Endodermal cell (in vitro differentiated cells): ENCODE measurements around the gene BRME1. TPM values are rescaled to one million over a fixed set of nuclear protein-coding genes. Genes with fewer than 3 reads are reported as not detected.

Experiments used
- DNase-seq: peaks from one replicate; pipeline ENCODE4 v3.0.0-alpha.2; 2017
- H3K27ac ChIP-seq: 2 replicates; pipeline ENCODE4 v1.5.1; 2013; ENCODE audit warnings: mild to moderate bottlenecking, low read depth, low read length, moderate library complexity
- H3K27me3 ChIP-seq: 2 replicates; pipeline ENCODE4 v1.6.1; 2013; ENCODE audit warnings: mild to moderate bottlenecking, low read length, moderate library complexity; ENCODE audit not compliant: insufficient read depth, control insufficient read depth, poor library complexity, severe bottlenecking
- H3K36me3 ChIP-seq: 2 replicates; pipeline ENCODE4 v1.7.0; 2013; ENCODE audit warnings: mild to moderate bottlenecking, low read length, moderate library complexity; ENCODE audit not compliant: control insufficient read depth, insufficient read depth
- H3K4me1 ChIP-seq: one replicate; pipeline ENCODE4 v1.7.0; 2013; ENCODE audit warnings: low read length; ENCODE audit not compliant: control insufficient read depth, insufficient read depth
- H3K4me3 ChIP-seq: 2 replicates; pipeline ENCODE4 v1.5.1; 2013; ENCODE audit warnings: mild to moderate bottlenecking, low read length, moderate library complexity
- H3K9ac ChIP-seq: 2 replicates; pipeline ENCODE4 v1.6.1; 2013; ENCODE audit warnings: mild to moderate bottlenecking, low read length, moderate library complexity; ENCODE audit not compliant: poor library complexity, severe bottlenecking; ENCODE audit errors: extremely low read depth
- H3K9me3 ChIP-seq: 2 replicates; pipeline ENCODE4 v1.6.1; 2013; ENCODE audit warnings: mild to moderate bottlenecking, low read length, moderate library complexity; ENCODE audit not compliant: control insufficient read depth
- H3K27ac Mint-ChIP-seq: 2 replicates; pipeline ENCODE4 v1.8.0; 2020; ENCODE audit warnings: mixed read lengths
- H3K27me3 Mint-ChIP-seq: 2 replicates; pipeline ENCODE4 v1.8.0; 2021; ENCODE audit warnings: mild to moderate bottlenecking, mixed read lengths; ENCODE audit not compliant: insufficient read depth
- H3K36me3 Mint-ChIP-seq: 2 replicates; pipeline ENCODE4 v1.8.0; 2020; ENCODE audit warnings: low read depth, mixed read lengths
- H3K4me1 Mint-ChIP-seq: 2 replicates; pipeline ENCODE4 v1.8.0; 2020; ENCODE audit warnings: mixed read lengths
- H3K4me3 Mint-ChIP-seq: 2 replicates; pipeline ENCODE4 v1.8.0; 2020; ENCODE audit warnings: mild to moderate bottlenecking, moderate library complexity, mixed read lengths
- H3K9me3 Mint-ChIP-seq: 2 replicates; pipeline ENCODE4 v1.8.0; 2020; ENCODE audit warnings: mild to moderate bottlenecking, mixed read lengths
- WGBS, 2 experiments: methylation state at CpG; one replicate each; pipeline versions ENCODE4 v1.1.5 to v1.1.7; 2013; ENCODE audit warnings: missing lambda C conversion rate in 2 of 2, mixed read lengths in 1 of 2; ENCODE audit not compliant: insufficient coverage in 1 of 2, insufficient read length in 1 of 2; 5-methylcytosine and 5-hydroxymethylcytosine counted together
- total RNA-seq, 2 donors: library from RNA; stranded (reverse); fragmentation: NEBNext Ultra II Directional in 1 of 2; extraction: Animal tissue kit (Norgen Biotek cat#: 25700) in 1 of 2; gene quantifications; 2 replicates in 1 of 2; 3 replicates in 1 of 2; pipeline ENCODE4 v1.2.1, GENCODE V29; 2021
- TF ChIP-seq, protein P1 (sequence below): fragments of 200-600 bp; sonication (generic); conservative IDR thresholded peaks from 2 replicates; pipeline ENCODE4 v1.5.0; 2021; ENCODE audit warnings: antibody characterized with exemption, mild to moderate bottlenecking

Gene BRME1
- total RNA-seq, 2 donors from 2014 or later = 4.4 to 7.4 TPM

DNA sequence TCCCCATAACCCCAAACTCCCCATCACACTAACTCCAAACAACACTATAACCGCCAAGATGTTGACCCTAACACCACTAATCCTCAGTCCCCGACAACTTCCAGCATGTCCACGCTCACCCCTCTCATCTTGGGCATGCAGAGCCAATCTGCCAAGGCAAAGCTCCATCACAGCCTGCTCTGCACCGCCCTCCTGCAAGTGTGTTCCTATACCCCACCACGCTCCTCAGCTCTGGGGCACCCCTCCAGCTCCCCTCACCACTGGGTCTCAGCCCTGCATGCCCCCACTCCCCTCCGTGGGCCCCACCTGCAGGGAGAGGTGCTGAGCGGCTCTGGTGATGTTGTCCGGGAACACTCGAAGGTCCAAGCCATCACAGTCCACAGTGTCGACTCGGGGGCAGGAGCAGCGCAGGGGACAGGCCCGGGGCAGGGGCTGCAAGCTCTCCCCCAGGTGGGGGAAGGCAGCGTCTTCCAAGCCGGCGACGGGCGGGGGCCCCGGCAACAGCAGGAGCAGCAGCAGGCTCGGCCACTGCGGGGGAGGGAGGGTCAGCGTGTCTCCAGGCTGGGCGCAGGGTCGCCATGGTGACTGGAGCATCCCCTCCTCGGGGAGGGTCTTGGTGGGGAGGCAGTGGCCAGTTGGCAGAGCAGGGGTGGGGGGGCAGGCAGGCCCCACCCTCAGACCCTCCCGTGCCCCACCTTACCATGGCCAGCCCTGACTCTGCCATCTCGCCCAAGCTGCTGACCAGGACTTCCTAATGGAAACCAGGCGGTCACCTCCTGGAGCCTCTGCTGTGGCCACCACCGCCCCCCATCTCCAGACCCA lies 31.8 kb upstream of the BRME1 start:
- H3K9me3 Mint-ChIP-seq = peaks cover 6% of the 10 kb centered on the region
- no peaks in the 10 kb centered on the region for H3K36me3 Mint-ChIP-seq
- no peaks in the 10 kb centered on the region for H3K27me3 Mint-ChIP-seq
- H3K4me1 ChIP-seq = no peaks in the 10 kb centered on the region
- DNase-seq = no peak
- no peaks in the 10 kb centered on the region for H3K27me3 ChIP-seq
- TF ChIP-seq, protein P1, sequence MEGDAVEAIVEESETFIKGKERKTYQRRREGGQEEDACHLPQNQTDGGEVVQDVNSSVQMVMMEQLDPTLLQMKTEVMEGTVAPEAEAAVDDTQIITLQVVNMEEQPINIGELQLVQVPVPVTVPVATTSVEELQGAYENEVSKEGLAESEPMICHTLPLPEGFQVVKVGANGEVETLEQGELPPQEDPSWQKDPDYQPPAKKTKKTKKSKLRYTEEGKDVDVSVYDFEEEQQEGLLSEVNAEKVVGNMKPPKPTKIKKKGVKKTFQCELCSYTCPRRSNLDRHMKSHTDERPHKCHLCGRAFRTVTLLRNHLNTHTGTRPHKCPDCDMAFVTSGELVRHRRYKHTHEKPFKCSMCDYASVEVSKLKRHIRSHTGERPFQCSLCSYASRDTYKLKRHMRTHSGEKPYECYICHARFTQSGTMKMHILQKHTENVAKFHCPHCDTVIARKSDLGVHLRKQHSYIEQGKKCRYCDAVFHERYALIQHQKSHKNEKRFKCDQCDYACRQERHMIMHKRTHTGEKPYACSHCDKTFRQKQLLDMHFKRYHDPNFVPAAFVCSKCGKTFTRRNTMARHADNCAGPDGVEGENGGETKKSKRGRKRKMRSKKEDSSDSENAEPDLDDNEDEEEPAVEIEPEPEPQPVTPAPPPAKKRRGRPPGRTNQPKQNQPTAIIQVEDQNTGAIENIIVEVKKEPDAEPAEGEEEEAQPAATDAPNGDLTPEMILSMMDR = no peak
- 59 to 69% methylated on average over 4 to 29 of the region's 29 CpGs for WGBS, 2 experiments
- H3K4me1 Mint-ChIP-seq = peaks cover 2% of the 10 kb centered on the region
- no peak overlapping the region for H3K4me3 ChIP-seq
- no peak overlapping the region for H3K9ac ChIP-seq
- no peak overlapping the region for H3K4me3 Mint-ChIP-seq
- H3K36me3 ChIP-seq = no peaks in the 10 kb centered on the region
- no peak overlapping the region for H3K27ac ChIP-seq
- H3K9me3 ChIP-seq = no peaks in the 10 kb centered on the region
- no peak overlapping the region for H3K27ac Mint-ChIP-seq

- H3K27me3 Mint-ChIP-seq = no peaks in the 10 kb centered on the region
- H3K36me3 ChIP-seq = no peaks in the 10 kb centered on the region
- no peaks in the 10 kb centered on the region for H3K9me3 ChIP-seq
- no peaks in the 10 kb centered on the region for H3K36me3 Mint-ChIP-seq
- no peak overlapping the region for H3K4me3 ChIP-seq
- H3K27ac ChIP-seq = no peak overlapping the region
- no peak overlapping the region for H3K4me3 Mint-ChIP-seq
- TF ChIP-seq, protein P1 = no peak
- 72 to 84% methylated on average over 8 to 19 of the region's 22 CpGs for WGBS, 2 experiments
- no peaks in the 10 kb centered on the region for H3K9me3 Mint-ChIP-seq
- no peaks in the 10 kb centered on the region for H3K4me1 ChIP-seq
- no peak overlapping the region for H3K27ac Mint-ChIP-seq
- DNase-seq = peak; percentile 82
- no peaks in the 10 kb centered on the region for H3K27me3 ChIP-seq
- peaks cover 2% of the 10 kb centered on the region for H3K4me1 Mint-ChIP-seq
- H3K9ac ChIP-seq = no peak overlapping the region
Measured at GRCh38 chr19:13935765-13936510, 30.0 kb upstream of the BRME1 start.

GRCh38 chr19:13934785-13935109 lies 28.8 kb upstream of the BRME1 start:
- Mint-ChIP-seq H3K9me3 (no peaks in the 10 kb centered on the region), H3K4me1 (peaks cover 2% of the 10 kb centered on the region), H3K4me3 (no peak overlapping the region), H3K27ac (no peak overlapping the region), H3K36me3 (no peaks in the 10 kb centered on the region), H3K27me3 (no peaks in the 10 kb centered on the region)
- no peaks in the 10 kb centered on the region for H3K36me3 ChIP-seq
- TF ChIP-seq, protein P1 = no peak
- H3K9ac ChIP-seq = no peak overlapping the region
- no peak overlapping the region for H3K27ac ChIP-seq
- 83 to 100% methylated on average over 1 to 2 of the region's 2 CpGs for WGBS, 2 experiments
- H3K9me3 ChIP-seq = no peaks in the 10 kb centered on the region
- H3K27me3 ChIP-seq = no peaks in the 10 kb centered on the region
- DNase-seq = no peak
- no peaks in the 10 kb centered on the region for H3K4me1 ChIP-seq
- no peak overlapping the region for H3K4me3 ChIP-seq
